SK-N-MC (cell line): Measurements from ENCODE around the gene LRMDA.

Source experiments
- EZH2 ChIP-seq: fragments of 200-600 bp; sonication (generic); IDR thresholded peaks from one replicate; pipeline ENCODE4 v1.6.1; 2017; ENCODE audit warnings: antibody characterized with exemption
- POLR2AphosphoS5 ChIP-seq: IDR thresholded peaks from 2 replicates; pipeline ENCODE4 v1.6.1; 2012; ENCODE audit warnings: mild to moderate bottlenecking, low read depth, low read length, borderline replicate concordance

DNA sequence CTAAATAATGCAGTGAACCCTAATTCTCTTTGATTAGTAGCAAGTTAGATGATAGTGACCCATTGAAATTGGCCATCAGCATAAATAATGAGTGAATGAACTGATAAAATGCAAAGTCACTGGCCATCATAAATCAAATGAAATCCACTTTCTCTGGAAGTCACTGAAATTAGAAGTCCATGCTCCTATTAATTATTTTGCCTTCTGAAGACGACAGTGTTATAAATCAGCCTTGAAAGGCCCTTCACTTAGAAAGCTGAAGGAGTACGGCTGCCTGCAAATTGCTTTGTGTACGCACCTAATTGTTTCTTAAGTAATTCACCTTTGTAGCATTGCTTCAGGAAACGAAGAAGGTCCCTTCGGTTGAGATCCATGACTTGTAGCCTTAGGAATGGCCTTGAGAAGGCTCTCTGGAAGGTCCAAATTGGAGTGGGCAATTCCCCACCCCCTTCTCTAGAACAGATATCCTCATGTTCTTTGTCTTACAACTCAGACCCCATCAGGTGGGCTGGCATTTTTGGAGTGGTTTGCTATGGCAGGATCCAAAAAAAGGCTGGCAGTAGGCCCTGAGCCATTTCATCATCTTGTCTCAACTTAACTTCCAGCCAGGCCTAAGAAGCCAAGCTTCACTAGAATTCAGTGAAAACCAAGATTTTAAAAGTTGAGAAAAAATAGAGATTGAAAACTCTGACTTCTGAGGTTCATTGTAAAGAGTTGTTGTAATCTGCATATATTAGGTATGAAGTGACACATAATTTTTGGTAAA is 420.3 kb downstream of the LRMDA start:
- TF ChIP-seq POLR2AphosphoS5 (no peak), EZH2 (no peak)
